HG03432 (cell line): Measurements from ENCODE around the gene MGP.

ENCODE experiments used
- ATAC-seq: cut with Tn5 transposase; IDR thresholded peaks from one replicate; pipeline ENCODE4 v1.9.1; 2021; ENCODE audit warnings: mild to moderate bottlenecking, moderate library complexity; ENCODE audit not compliant: unreplicated experiment

Gene MGP

GRCh38 chr12:14885718-14886221 is at the start of gene MGP:
MGP (minus strand) TSS chr12:14885854; CDS start chr12:14885791, 63 bp downstream.
- no peak for ATAC-seq

GRCh38 chr12:14935031-14935430 is 49.4 kb upstream of the MGP start:
- no peak for ATAC-seq

GRCh38 chr12:14934511-14934910 is 48.9 kb upstream of the MGP start:
- ATAC-seq = no peak

- ATAC-seq = no peak
Measured at GRCh38 chr12:14931791-14932560, 46.3 kb upstream of the MGP start.

DNA sequence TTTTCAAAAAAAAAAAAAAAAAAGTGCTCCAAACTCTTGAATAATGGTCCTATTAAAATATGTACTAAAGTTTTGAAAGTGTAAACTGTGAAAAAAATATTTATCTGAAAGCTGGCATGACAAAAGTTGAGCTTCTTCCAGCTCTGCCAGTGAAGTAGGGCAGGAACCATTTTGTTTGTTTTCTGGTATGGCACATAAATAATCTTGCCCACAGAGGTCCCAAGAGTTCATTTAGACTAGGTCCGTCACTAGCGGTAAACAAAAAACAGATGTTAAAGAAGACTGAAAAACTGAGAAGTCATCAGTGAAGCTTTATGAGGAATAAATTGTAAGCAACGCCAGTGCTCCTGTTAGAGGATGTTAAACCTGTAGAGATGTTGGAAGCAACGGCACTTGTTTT is 45.7 kb upstream of the MGP start:
- no peak for ATAC-seq

- no peak for ATAC-seq
Measured at GRCh38 chr12:14930299-14930698, 44.6 kb upstream of the MGP start.

DNA sequence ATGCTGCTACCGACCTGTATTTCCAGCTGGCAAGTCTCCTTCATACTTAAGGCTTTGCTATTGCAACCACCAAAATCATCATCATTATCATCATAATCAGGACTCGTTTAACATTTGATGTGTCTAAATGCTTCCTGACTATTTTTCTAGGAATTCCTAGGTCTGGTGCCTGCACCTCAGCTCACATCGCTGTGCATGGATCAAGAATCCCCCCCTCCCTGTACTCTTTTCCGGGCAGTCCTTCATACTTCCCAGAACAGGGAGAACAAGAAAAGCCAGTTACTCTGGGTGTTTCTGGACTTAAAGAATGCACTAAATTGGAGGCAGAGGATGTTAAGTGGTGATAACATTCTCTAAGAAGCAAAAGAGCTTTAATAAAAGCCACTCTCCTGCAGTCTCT is 43.3 kb upstream of the MGP start:
- ATAC-seq = no peak

DNA sequence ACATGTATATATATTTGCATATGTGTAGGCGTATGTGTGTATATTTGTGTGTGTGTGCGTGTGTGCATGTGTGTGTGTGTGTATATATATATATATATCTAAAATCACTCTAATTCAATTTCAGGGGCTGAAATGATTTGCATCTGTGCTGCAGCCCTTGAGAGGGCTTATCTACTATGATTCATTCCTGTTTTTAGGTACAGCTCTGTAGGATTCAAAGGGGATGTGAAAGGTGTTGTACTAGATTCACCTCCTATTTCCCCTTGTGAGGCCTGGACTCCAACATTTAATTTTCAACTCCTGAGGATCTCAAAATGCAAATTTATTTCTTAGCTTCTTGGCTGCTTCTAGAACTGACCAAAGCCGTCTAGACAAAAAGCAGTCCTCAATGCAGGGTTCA is 41.6 kb upstream of the MGP start:
- ATAC-seq = no peak

GRCh38 chr12:14924541-14924940 is 38.9 kb upstream of the MGP start:
- ATAC-seq = no peak

DNA sequence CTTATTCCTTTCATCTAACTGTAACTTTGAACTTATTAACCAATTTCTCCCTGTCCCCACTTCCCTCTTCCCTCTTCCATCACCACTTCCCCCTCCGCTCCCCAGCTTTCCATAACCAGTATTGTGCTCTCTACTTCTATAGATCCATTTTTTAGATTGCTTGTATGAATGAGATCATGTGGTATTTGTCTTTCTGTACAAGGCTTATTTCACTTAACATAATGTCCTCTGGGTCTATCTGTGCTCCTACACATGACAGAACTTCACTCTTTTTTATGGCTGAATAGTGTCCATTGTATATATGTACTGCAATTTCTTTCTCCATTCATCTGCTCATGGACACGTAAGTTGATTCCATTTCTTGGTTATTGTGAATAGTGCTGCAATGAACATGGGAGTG is 38.3 kb upstream of the MGP start:
- ATAC-seq = no peak

- ATAC-seq = peak; percentile 40
Measured at GRCh38 chr12:14921218-14921617, 35.6 kb upstream of the MGP start.

DNA sequence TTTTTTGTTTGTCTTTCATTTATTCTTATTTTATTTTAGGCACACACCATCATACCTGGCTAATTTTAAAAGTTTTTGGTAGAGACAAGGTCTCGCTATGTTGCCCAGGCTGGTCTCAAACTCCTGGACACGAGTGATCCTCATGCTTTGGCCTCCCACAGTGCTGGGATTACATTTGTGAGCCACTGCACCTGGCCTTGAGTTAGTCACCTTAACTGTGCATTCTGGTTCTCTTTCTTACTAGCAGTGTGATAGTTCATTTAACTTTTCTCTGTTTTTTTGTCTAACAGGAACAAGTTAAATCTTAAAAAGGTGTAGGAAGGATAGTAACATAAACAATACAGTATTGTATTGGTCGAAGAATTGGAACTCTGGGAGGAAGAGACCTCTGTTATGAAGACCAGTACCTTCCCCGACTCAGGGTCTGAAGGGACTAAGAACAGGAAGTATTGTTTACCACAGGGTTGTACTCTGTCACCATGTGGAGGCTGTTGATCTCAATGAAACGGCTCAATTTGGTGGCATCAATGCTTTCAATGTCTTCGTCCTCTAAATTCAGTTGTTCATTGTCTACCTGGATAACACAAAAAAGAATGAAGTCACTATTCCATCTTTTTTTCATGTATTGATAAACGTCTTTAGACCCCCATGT is 34.9 kb upstream of the MGP start:
- ATAC-seq = peak; percentile 64

DNA sequence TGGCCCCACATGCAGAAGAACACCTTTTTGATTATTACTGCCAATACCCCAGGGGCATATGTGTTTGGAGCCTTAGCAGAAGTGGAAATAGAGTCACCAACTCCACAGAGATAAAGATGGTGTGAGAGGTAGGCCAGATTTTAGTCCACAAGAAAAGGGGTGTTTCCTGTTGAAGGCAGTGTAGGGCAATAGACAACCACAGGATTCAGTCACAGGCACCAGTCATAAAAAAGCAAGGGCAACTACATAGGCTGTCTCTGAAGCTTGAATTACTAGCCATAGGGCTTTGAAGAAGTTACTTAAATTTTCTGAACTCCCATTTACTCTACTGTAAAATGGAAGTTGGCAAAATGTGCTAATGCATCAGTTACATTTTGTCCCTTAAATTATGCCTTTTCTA is 33.8 kb upstream of the MGP start:
- no peak for ATAC-seq

DNA sequence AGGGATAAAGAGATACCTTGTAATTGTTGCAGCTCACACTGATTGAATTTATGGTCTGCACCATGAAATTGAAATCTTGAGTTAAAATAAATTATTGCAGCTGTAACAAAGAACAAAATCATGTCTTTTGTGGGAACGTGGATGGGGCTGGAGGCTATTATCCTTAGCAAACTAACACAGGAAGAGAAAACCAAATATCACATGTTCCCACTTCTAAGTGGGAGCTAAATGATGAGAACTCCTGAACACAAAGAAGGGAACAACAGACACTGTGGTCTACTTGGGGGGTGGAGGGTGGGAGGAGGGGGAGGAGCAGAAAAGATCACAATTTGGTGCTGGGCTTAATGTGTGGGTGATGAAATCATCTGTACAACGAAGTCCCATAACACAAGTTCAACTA is 30.1 kb upstream of the MGP start:
- ATAC-seq = no peak

DNA sequence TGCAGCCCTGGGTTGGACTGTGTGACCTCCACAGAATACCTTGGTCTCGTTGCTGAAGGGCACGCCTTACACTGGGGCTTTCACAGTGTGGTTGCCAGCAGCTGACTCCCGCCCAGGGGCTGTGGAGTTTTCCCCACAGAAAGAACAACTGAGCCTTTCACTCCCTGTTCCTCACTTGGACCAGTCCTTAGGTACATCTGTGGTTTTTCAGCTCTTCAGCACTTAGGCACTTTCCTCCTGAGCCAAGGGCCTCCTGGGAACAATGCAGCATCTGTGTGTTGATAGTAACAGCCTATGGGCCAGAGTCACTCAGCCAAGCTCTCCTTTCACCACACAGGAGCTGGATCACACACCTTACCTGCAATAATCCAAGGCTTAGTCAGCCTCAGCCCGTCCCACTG is 27.7 kb upstream of the MGP start:
- no peak for ATAC-seq

- ATAC-seq = no peak
Measured at GRCh38 chr12:14911131-14911530, 25.5 kb upstream of the MGP start.

DNA sequence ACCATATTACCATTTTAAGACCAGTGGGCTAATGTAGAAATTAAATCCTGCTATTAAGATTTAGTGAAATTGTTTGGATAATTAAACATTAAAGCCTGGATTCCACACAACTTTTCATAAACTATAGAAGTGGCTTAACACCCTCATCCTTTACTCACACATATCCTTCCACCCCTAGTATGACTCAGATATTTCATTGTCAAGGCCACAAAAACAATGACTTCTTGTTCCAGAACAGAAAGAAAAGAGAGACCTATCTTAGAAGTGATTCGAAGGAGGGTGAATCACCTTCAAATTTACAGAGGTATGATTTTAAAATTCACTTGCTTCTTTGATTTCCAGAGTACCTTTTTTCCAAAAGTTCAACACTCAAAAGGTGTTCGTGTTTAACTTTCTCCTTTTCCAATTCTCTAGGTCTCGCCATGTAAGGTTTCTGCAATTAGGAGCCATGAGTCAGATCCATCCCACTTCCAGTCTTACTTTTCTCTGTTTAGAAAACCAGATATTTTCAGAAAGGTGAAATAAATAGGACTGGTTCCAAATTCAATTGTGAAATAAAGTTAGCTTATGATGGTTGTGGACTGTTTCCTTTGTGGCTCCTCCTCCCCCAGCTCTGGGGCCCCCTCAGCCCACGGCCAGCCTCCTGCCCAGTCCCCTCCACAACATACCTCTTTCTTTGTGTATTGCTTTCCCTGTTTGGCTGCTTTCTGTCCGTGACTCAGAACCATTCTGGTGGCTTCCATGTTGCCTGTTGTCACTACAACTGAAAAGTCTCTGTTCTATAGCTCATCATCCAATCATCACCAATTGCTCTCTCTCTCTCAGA is 24.6 kb upstream of the MGP start:
- ATAC-seq = no peak

DNA sequence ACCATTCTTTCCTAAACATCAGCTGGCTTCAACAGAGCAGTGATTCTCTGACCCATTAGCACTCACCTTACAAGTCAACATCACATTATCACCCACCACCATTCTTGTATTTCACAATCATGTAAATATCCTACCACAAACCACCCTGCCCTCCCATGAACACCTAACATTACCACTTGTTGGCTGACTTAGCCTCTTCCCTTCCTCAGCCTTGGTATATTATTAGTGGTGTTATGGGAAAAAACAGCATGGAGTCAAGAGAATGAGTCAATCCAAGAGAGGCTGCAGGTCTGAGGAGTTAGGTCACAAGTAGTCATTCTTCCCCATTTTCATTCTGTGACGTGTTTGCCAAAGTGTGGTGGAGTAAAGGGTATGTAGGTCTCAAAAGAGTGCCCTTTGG is 22.3 kb upstream of the MGP start:
- no peak for ATAC-seq

DNA sequence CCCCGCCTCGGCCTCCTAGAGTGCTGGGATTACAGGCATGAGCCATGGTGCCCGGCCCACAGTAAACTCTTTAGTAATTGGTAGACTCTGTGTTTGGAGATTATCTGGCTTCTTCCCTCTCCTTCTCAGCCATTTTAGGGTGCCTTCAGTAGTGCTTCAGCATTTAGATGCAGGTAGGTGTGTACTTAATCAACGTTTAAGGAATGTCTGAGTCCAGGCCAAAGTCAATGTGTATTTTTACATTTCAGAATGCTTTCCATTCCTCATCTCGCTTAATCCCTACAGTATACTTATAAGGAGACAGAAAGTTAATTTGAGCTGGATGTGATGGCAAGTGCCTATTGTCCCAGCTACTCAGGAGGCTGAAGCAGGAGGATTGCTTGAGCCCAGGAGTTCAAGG is 20.5 kb upstream of the MGP start:
- no peak for ATAC-seq

DNA sequence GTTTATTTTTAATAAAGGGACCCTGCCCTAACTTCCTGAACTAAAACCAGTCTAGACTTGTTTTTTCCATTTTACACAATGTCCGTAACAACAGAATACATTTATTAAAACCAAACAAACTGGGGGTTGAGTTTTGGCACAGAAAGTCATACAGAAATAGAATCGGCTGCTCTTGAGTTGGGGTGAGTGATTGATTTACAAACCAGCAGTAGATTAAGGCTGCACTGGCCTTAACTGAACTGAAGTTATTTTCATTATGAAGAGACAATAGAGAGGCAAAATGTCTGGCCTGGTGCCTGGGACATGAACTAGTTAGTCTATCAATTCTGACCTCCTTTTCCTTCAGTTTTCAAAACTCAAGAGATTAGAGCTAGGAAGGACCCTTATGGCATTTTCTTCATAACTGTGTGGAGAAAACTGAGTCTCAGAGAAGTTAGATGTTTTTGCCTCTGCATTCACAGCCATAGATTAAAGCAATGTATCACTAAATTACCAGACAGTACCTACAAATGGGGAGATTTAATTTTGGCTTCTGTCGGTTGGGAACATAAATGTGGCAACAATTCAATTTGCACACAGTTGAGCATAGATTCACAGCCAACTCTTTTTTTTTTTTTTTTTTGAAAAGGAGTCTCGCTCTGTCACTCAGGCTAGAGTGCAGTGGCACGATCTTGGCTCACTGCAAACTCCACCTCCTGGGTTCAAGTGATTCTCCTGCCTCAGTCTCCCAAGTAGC is 19.8 kb upstream of the MGP start:
- no peak for ATAC-seq

- no peak for ATAC-seq
Measured at GRCh38 chr12:14904854-14905253, 19.2 kb upstream of the MGP start.
